Suprapubic skin (tissue), 4 donors: Measurements from ENCODE around the gene ULK4. TPM values are rescaled to one million over a fixed set of nuclear protein-coding genes. Genes with fewer than 3 reads are reported as not detected.
"Not testable (repeated sequence)": the region's sequence is repeated elsewhere in the genome, so short reads cannot be mapped to it uniquely, and the experiment has no call there.

Source experiments
- DNase-seq, 2 donors: peaks; one replicate each; pipeline ENCODE4 v3.0.0-alpha.2; 2019; ENCODE audit warnings: low spot score in 2 of 2
- H3K27ac ChIP-seq: fragments of 200-600 bp; sonication (generic); one replicate; pipeline ENCODE4 v1.5.1; 2019
- H3K27me3 ChIP-seq: fragments of 200-600 bp; sonication (generic); one replicate; pipeline ENCODE4 v1.5.1; 2019
- H3K36me3 ChIP-seq: fragments of 200-600 bp; sonication (generic); one replicate; pipeline ENCODE4 v1.5.1; 2019
- H3K4me1 ChIP-seq: fragments of 200-600 bp; sonication (generic); one replicate; pipeline ENCODE4 v1.5.1; 2019
- H3K4me3 ChIP-seq: fragments of 200-600 bp; sonication (generic); one replicate; pipeline ENCODE4 v1.5.1; 2019; ENCODE audit warnings: mild to moderate bottlenecking
- H3K9me3 ChIP-seq: fragments of 200-600 bp; sonication (generic); one replicate; pipeline ENCODE4 v1.5.1; 2019
- EP300 ChIP-seq: sonication (generic); formaldehyde crosslinking; IDR thresholded peaks from one replicate; pipeline ENCODE4 v1.6.1; 2017; ENCODE audit warnings: antibody characterized with exemption
- POLR2A ChIP-seq, 2 donors: fragments of 450-650 bp; IDR thresholded peaks; one replicate each; pipeline ENCODE4 v1.6.1; 2017; ENCODE audit warnings: antibody characterized with exemption in 2 of 2, mild to moderate bottlenecking in 2 of 2, moderate library complexity in 2 of 2
- POLR2AphosphoS5 ChIP-seq, 3 donors: sonication (generic); formaldehyde crosslinking; IDR thresholded peaks; one replicate each; pipeline ENCODE4 v1.6.1; 2017; ENCODE audit warnings: antibody characterized with exemption in 3 of 3
- WGBS: methylation state at CpG from one replicate; pipeline ENCODE4 v1.1.5; 2018; 5-methylcytosine and 5-hydroxymethylcytosine counted together
- total RNA-seq, 4 donors: library from RNA; depleted of rRNA; stranded (reverse); fragments of >200 nt; gene quantifications; one replicate each; pipeline ENCODE4 v1.1.0, GENCODE V29; 2016
- TF ChIP-seq, protein P1 (sequence below), 2 donors: fragments of 200-600 bp in 1 of 2; fragments of 450-650 bp in 1 of 2; sonication (generic) in 1 of 2; IDR thresholded peaks; one replicate each; pipeline ENCODE4 v1.5.1; 2016 to 2019; ENCODE audit warnings: antibody characterized with exemption in 2 of 2, mild to moderate bottlenecking in 1 of 2, moderate library complexity in 1 of 2

ULK4 gene
- total RNA-seq, 4 donors from 2014 or later = 11.7 to 21.7 (median 16.6) TPM

- no peak overlapping the region for H3K4me3 ChIP-seq
- no peaks in the 10 kb centered on the region for H3K27me3 ChIP-seq
- DNase-seq = no peak
- H3K9me3 ChIP-seq = no peaks in the 10 kb centered on the region
- H3K27ac ChIP-seq = no peak overlapping the region
- H3K4me1 ChIP-seq = no peaks in the 10 kb centered on the region
- TF ChIP-seq POLR2A (IDR thresholded peaks at IDR 0.05) (no peak), POLR2AphosphoS5 (IDR thresholded peaks at IDR 0.05) (no peak), EP300 (no peak)
- TF ChIP-seq, protein P1, sequence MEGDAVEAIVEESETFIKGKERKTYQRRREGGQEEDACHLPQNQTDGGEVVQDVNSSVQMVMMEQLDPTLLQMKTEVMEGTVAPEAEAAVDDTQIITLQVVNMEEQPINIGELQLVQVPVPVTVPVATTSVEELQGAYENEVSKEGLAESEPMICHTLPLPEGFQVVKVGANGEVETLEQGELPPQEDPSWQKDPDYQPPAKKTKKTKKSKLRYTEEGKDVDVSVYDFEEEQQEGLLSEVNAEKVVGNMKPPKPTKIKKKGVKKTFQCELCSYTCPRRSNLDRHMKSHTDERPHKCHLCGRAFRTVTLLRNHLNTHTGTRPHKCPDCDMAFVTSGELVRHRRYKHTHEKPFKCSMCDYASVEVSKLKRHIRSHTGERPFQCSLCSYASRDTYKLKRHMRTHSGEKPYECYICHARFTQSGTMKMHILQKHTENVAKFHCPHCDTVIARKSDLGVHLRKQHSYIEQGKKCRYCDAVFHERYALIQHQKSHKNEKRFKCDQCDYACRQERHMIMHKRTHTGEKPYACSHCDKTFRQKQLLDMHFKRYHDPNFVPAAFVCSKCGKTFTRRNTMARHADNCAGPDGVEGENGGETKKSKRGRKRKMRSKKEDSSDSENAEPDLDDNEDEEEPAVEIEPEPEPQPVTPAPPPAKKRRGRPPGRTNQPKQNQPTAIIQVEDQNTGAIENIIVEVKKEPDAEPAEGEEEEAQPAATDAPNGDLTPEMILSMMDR (IDR thresholded peaks at IDR 0.05) = no peak
- H3K36me3 ChIP-seq = no peaks in the 10 kb centered on the region
Measured at GRCh38 chr3:41651718-41652117, 310.2 kb downstream of the ULK4 start.

DNA sequence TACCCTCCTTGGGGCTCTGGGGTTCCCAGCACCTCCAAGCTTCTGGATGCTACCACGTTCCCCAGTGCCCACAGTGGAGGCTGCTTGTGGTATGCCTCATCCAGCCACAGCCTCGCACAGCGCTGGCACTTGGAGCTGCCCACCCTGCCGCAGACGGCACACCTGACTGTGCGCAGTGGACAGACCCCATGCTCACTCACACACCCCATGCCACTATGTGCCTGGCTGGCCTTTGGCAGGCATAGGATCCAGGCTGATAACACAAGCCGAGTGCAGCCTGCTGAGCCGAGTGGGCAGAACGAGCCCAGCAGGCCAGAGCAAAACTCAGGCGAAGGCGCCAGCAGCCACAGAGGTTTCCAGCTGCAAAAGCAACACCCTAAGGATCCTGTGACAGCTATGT is 311.5 kb downstream of the ULK4 start:
- DNase-seq = no peak
- TF ChIP-seq POLR2A (IDR thresholded peaks at IDR 0.05) (no peak), EP300 (no peak), POLR2AphosphoS5 (IDR thresholded peaks at IDR 0.05) (no peak)
- TF ChIP-seq, protein P1 (IDR thresholded peaks at IDR 0.05) = no peak

DNA sequence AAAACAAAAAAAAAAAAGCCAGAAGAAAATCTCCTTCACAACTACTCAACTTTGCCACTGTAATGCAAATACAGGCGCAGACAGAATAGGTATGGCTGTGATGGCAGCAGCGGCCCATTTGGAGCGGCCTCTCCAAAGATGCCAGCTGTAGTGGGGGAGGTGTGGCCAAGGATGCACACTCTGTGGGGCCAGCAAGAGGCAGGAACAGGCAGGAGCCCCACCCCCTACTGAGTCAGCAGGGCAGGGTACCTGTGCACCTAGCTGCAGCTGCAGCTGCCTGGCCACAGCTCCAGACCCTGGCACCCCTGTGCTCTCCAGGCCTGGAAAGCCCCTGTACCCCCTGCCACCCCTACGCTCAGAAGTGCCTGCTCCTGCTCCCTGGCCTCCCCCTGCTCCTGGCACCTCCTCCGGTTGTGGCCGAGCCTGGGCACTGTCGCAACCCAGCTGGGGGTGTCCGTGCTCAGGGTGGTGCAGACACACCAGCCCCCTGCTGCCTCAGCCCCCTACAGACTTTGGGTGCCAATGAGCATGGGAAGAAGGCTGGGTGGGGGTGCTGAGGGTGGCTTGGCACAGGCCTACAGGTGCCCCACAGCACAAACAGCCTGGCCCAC is 312.7 kb downstream of the ULK4 start:
- no peaks in the 10 kb centered on the region for H3K27me3 ChIP-seq
- no peaks in the 10 kb centered on the region for H3K4me1 ChIP-seq
- 95% methylated on average over 5 of the region's 8 CpGs for WGBS
- no peaks in the 10 kb centered on the region for H3K9me3 ChIP-seq
- H3K4me3 ChIP-seq = no peak overlapping the region
- DNase-seq = no peak
- no peak for TF ChIP-seq EP300
- no peak for TF ChIP-seq POLR2AphosphoS5 (IDR thresholded peaks at IDR 0.05)
- TF ChIP-seq, protein P1 (IDR thresholded peaks at IDR 0.05) = no peak
- no peak for TF ChIP-seq POLR2A (IDR thresholded peaks at IDR 0.05)
- H3K27ac ChIP-seq = no peak overlapping the region
- H3K36me3 ChIP-seq = no peaks in the 10 kb centered on the region

More for the DNA sequence above, 311.5 kb downstream of the ULK4 start:
- Histone ChIP-seq H3K27me3 (no peaks in the 10 kb centered on the region), H3K4me1 (no peaks in the 10 kb centered on the region), H3K4me3 (no peak overlapping the region), H3K9me3 (no peaks in the 10 kb centered on the region), H3K27ac (no peak overlapping the region), H3K36me3 (no peaks in the 10 kb centered on the region)
- 97% methylated on average over 11 of the region's 11 CpGs for WGBS

- WGBS = 95% methylated on average over 15 of the region's 17 CpGs
- not testable (repeated sequence) for H3K27ac ChIP-seq, H3K36me3 ChIP-seq, DNase-seq, H3K9me3 ChIP-seq, H3K4me3 ChIP-seq, H3K27me3 ChIP-seq, H3K4me1 ChIP-seq
Measured at GRCh38 chr3:41647730-41648129, 314.2 kb downstream of the ULK4 start.

DNA sequence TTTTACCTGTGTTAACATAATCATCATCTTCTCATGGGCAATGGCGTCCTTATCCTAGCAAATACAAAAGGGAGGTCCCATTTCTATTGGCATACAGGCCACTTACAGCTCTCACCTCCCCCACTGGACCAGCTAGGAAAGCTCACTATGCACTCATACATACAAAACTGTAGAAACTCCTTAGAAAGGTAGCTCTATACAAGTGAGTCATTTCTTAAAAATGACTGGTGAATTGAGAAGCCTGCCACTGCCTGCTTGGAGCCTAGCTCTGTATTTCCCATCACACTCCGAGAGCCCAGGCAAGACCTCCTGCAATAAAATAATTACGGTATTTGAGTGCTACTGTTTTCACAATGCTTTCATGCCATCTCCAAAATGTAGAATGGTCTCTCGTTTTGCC is 321.8 kb downstream of the ULK4 start:
- Histone ChIP-seq H3K36me3 (no peaks in the 10 kb centered on the region), H3K4me3 (no peak overlapping the region), H3K4me1 (no peaks in the 10 kb centered on the region), H3K27me3 (no peaks in the 10 kb centered on the region), H3K9me3 (no peaks in the 10 kb centered on the region), H3K27ac (no peak overlapping the region)
- no peak for DNase-seq
- WGBS = 90% methylated on average over 4 of the region's 4 CpGs
- TF ChIP-seq EP300 (no peak), POLR2AphosphoS5 (IDR thresholded peaks at IDR 0.05) (no peak), POLR2A (IDR thresholded peaks at IDR 0.05) (no peak)
- TF ChIP-seq, protein P1 (IDR thresholded peaks at IDR 0.05) = no peak

GRCh38 chr3:41638381-41638780 is 323.5 kb downstream of the ULK4 start:
- no peak for DNase-seq

More at GRCh38 chr3:41638381-41638780, 323.5 kb downstream of the ULK4 start:
- no peaks in the 10 kb centered on the region for H3K27me3 ChIP-seq
- H3K9me3 ChIP-seq = no peaks in the 10 kb centered on the region
- H3K4me3 ChIP-seq = no peak overlapping the region
- H3K27ac ChIP-seq = no peak overlapping the region
- TF ChIP-seq EP300 = no peak
- TF ChIP-seq, protein P1 (IDR thresholded peaks at IDR 0.05) = no peak
- no peak for TF ChIP-seq POLR2AphosphoS5 (IDR thresholded peaks at IDR 0.05)
- TF ChIP-seq POLR2A (IDR thresholded peaks at IDR 0.05) = no peak
- no peaks in the 10 kb centered on the region for H3K36me3 ChIP-seq
- H3K4me1 ChIP-seq = no peaks in the 10 kb centered on the region
- WGBS = 77% methylated on average over 2 of the region's 2 CpGs
